Measurements from ENCODE around the gene IGSF3. TPM values are rescaled to one million over a fixed set of nuclear protein-coding genes. Genes with fewer than 3 reads are reported as not detected.
A peak's percentile ranks its signal among the peaks of the same experiment; 100 is the strongest.

The IGSF3 gene
- total and polyA plus RNA-seq, 10 donors = 0.09 to 1.2 (median 0.56) TPM

DNA sequence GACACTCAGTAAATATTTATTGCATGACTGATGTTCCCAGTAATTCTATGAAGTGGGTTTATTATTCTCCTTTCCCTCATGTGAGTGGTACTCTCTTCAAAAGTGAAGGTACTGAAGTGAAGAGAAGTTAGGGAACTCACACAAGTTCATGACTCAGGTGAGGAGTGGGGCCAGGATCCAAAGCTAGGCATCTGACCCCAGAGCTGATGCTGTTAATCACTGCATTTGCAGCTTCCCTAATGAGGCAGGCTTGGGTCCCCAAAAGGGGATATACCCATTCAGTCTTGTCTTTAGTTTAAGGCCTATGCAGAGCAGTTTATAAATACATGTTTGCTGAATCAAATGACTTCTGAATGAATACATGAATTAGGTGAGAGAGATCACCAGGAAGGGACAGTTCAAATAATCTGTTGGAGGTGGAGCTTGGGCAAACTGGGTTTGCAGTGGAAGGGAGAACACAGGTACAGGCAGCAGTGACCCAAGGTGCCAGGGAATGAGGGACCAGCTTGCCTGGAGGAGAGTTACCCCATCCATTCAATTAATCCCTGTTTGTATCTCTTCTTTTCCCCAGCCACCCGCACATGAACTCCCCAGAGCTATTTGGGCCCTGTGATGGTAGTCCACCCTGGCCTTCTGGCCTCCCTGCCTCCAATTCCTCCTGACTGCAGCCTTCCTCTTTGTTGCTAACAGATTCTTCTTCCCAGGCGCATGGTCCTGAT, 98.7 kb downstream of the IGSF3 start:
- Histone ChIP-seq H3K27me3 (replicated peaks in 1 of 7) (no peaks in the 10 kb centered on the region), H3K4me1 (peaks cover 22 to 80% (median 59%) of the 10 kb centered on the region in 6 donors), H3K27ac (peak overlapping the region in 4 of 8 donors; percentile 96 to 99 (median 98)), H3K36me3 (peaks cover 0 to 7% (median 0%) of the 10 kb centered on the region in 6 donors), H3K9me3 (peaks cover 0 to 11% (median 6%) of the 10 kb centered on the region in 8 donors), H3K4me3 (peak overlapping the region in 4 of 8 donors; percentile 72 to 95 (median 80))
- DNase-seq = no peak
- intact Hi-C loops (cut with DNase I; ENCODE audit: low total_unique reads) = no loop called here
- TF ChIP-seq POLR2AphosphoS5 (IDR thresholded peaks at IDR 0.05) (no peak), POLR2A (IDR thresholded peaks at IDR 0.05) (no peak)
- TF ChIP-seq, protein P1, sequence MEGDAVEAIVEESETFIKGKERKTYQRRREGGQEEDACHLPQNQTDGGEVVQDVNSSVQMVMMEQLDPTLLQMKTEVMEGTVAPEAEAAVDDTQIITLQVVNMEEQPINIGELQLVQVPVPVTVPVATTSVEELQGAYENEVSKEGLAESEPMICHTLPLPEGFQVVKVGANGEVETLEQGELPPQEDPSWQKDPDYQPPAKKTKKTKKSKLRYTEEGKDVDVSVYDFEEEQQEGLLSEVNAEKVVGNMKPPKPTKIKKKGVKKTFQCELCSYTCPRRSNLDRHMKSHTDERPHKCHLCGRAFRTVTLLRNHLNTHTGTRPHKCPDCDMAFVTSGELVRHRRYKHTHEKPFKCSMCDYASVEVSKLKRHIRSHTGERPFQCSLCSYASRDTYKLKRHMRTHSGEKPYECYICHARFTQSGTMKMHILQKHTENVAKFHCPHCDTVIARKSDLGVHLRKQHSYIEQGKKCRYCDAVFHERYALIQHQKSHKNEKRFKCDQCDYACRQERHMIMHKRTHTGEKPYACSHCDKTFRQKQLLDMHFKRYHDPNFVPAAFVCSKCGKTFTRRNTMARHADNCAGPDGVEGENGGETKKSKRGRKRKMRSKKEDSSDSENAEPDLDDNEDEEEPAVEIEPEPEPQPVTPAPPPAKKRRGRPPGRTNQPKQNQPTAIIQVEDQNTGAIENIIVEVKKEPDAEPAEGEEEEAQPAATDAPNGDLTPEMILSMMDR (IDR thresholded peaks at IDR 0.05 in 8 of 11, conservative IDR thresholded peaks at IDR 0.05 in 3 of 11) = no peak
- WGBS, 5 donors = 83 to 95% (median 87%) methylated on average over 2 of the region's 2 CpGs

DNA sequence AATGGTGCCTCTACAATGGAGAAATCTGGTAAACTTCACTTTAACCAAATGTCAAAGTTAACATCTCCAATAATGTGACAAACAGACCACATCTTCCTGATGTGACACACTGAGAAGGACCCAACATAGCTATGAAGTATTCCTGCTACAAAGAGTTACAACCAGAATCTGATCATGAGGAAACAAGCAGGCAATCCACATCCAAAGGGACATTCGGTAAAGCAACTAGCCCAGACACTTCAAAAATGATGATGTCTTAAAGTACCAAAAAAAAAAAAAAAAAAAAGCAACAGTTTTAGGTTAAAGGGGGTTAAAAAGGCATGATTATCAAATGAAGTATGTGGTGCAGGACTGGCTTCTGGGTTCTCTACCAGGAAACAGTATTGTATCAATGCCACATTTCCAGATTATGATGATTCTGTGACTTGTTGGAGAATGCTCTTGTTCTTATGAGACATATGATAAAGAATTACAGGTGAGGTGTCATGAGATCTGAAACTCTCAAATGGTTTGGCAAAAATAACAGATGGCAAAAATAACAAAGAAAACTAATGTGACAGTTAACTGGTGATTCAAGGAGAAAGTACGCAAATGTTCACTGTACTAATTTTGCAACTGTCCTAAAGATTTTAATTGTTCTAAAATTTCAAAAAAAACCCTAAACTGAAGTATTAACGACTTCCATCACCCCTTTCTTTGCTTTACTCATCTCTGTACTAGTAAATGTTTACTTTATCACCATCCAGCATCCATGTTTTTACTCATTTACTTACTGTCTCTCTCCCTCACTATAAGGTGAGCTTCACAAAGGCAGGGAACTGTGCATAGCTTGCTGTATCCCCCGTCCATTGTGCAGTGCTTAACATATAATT, 99.5 kb downstream of the IGSF3 start:
- Histone ChIP-seq H3K9me3 (peaks cover 0 to 19% (median 14%) of the 10 kb centered on the region in 8 donors), H3K27me3 (replicated peaks in 1 of 7) (no peaks in the 10 kb centered on the region), H3K4me1 (peaks cover 22 to 72% (median 53%) of the 10 kb centered on the region in 6 donors), H3K27ac (peak overlapping the region in 1 of 8 donors; percentile 98), H3K4me3 (peak overlapping the region in 1 of 8 donors; percentile 95), H3K36me3 (peaks cover 0 to 15% (median 0%) of the 10 kb centered on the region in 6 donors)
- 53 to 75% (median 70%) methylated on average over 4 of the region's 4 CpGs for WGBS, 5 donors
- TF ChIP-seq POLR2A (IDR thresholded peaks at IDR 0.05) (no peak), POLR2AphosphoS5 (IDR thresholded peaks at IDR 0.05) (no peak)
- TF ChIP-seq, protein P1 (IDR thresholded peaks at IDR 0.05 in 8 of 11, conservative IDR thresholded peaks at IDR 0.05 in 3 of 11) = no peak
- no peak for DNase-seq
- intact Hi-C loops (cut with DNase I; ENCODE audit: low total_unique reads) = no loop called here

DNA sequence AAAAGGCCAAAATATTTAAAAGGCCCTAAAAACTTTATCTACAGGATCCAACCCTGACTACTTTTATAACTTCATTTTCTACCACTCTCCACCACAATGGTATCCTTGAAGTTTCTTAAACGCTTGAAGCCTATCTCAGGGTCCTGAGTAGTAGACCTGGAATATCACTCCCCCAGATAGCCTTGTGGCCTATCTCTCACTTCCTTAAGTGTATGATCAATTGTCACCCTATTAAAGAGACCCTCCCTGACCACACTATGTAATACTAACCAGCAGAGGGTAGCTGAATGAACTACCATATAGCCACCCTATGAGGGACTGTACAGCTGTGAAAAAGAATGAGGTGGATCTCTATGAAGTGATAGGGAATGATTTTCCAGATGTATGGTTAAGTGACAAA, 102.3 kb downstream of the IGSF3 start:
- no peak for TF ChIP-seq POLR2AphosphoS5 (IDR thresholded peaks at IDR 0.05)
- TF ChIP-seq POLR2A (IDR thresholded peaks at IDR 0.05) = no peak
- TF ChIP-seq, protein P1 (IDR thresholded peaks at IDR 0.05 in 8 of 11, conservative IDR thresholded peaks at IDR 0.05 in 3 of 11) = no peak
- Histone ChIP-seq H3K27ac (no peak overlapping the region), H3K9me3 (peaks cover 0 to 23% (median 16%) of the 10 kb centered on the region in 8 donors), H3K27me3 (replicated peaks in 1 of 7) (no peaks in the 10 kb centered on the region), H3K4me1 (peaks cover 21 to 79% (median 56%) of the 10 kb centered on the region in 6 donors), H3K36me3 (peaks cover 0 to 17% (median 0%) of the 10 kb centered on the region in 6 donors), H3K4me3 (no peak overlapping the region)
- intact Hi-C loops (cut with DNase I; ENCODE audit: low total_unique reads) = no loop called here
- DNase-seq = no peak
- WGBS, 5 donors = 69 to 88% (median 78%) methylated on average over 1 of the region's 1 CpG
